Measurements from ENCODE around the gene CISD2.
"Not testable (repeated sequence)": the region's sequence is repeated elsewhere in the genome, so short reads cannot be mapped to it uniquely, and the experiment has no call there.

Gene CISD2, protein sequence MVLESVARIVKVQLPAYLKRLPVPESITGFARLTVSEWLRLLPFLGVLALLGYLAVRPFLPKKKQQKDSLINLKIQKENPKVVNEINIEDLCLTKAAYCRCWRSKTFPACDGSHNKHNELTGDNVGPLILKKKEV

GRCh38 chr4:102868781-102869568, at the start of gene CISD2:
CISD2 (plus strand) TSS chr4:102868992; CDS start chr4:102869085, 93 bp downstream.
- DNase-seq, result peak; percentile 94

DNA sequence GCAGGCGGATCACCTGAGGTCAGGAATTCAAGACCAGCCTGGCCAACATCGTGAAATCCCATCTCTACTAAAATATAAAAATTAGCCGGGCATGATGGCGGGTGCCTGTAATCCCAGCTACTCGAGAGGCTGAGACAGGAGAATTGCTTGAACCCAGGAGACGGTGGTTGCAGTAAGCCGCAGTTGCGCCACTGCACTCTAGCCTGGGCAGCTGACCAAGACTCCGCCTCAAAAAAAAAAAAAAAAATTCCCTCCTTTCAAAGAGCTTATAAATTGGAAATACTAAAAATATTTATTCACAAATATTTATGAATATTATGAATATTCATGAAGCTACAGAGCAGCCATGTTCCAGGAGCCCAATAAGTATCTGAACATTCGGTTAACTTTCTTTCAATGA, 49.7 kb upstream of the CISD2 start:
- not testable (repeated sequence) for DNase-seq

DNA sequence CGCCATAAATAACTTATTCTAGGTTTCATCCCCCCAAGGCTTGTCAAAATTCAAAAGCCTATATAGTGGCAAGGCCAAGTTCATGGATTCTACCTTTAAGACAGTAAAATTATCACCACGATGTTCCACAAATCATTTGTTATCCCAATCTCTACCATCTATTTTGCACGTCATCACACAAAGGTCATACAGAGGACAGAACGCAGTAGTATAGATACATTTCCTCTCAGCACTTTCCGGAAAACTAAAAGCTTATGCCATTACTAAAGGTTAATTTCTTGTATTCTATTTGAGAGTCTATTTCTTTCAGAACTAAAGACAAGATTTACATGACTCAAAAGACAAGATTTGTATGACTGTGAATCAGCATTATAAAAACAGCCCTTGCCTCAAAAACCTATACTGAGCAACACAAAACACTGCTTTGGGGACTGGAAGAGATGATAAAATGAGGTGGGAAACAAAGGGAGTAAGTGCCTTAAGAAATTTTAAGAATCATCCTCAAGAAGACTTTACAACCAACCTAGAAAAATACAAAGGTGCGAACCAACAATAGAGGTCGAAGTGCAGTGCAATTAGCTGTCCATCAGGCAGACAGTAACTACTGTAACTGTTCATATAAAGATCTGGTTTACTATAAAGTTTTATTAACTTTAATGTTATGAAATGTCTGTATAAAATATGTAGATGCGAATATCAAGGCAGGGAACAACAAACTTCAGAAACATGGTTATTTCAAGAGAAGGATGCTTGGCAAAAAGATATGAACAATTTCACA, 49.0 kb upstream of the CISD2 start:
- DNase-seq, result peak; percentile 40

DNA sequence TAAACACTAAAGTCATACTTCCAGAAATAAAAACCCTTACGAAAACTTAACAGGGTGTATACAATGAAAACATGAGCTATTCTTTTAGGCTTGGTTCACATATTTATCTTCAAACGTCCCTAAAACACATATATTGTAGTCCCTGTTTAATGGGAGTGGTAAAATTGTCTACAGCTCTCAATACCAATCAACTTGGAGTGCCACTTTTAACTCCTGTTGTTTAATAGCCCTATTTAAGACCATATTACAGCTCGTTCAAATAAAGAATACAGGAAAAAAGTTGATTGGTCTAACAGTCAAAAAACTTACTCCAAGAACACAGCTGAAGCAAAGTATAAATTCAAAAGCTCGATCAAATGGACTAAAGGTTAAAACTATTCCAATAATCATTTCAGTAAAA, 45.3 kb upstream of the CISD2 start:
- DNase-seq, result no peak

DNA sequence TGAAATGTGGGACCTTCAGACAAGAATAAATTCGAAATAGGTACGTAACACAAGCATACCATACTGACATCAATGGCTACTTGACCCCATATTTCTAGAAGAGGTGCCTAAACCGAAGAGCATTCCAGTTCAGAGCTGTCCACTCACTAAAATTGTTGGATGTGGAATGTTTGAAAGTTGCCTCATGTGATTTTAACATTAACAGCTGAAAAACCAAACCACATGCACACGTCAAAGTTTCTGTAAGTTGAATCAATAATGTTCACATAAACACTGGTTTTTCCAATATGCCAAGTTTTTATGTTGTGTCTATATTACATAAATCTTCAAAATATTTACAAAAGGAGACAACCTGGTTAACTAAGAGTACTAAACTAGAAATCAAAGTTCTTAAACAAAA, 44.9 kb upstream of the CISD2 start:
- DNase-seq, result no peak

DNA sequence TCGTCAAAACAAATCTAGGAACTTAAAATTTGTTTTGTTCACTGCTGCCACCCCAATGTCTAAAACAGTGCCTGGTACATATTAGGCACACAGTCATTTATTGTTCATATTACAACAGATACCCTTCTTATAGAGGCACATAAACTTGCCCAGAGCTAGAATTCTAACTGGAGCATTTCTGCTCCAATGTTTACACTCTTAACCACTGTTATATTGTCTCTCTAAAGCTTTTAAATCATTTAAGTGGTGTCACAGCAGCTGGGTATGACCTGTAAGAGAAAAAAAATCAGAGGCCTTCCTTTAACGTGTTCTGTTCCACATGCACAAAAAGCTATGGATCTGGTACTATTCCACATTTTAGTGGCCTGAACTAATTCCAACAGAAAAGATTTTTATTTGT, 44.4 kb upstream of the CISD2 start:
- no peak for DNase-seq

DNA sequence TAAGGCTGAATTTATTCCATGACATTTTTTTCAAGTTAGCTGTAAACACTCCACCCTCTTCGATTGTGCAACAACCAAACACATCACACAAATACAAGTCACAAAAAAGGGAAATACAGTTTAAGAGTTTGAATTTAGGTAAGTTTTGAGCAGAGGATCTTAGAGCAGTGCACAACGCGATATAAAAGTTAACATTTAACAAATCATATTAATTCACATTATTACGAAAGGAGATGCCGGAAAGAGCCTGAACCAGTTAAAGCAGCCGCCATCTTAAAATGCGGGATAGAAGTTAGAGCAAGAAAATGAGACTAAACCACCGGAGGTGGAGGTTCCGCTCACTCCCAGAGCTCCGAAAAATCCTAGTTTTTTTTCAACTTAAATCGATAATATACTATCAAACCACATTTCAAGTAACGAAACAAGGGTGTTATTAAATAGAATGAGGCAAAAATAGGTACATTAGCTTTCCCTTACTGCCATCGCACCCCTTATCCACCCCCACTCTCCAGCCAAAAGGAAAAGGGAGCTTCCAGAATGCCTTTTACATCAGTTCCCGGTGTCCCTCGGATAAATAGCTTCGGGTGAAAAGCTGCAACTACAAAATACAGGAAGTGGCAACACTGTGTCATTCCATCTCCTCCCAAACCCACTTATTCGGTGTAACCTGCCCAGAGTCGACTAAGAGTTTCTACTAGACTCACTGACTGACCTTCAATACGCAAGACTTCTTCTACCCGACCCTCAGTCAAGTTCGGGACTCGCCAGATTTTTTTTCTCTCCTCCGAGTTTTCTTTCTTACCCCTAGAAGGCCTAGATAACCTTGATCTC, 43.3 kb upstream of the CISD2 start:
- DNase-seq, result peak; percentile 80

GRCh38 chr4:102826105-102826889, 42.5 kb upstream of the CISD2 start:
- DNase-seq, result no peak

- DNase-seq, result peak; percentile 96
Observed at GRCh38 chr4:102826890-102827673, 41.7 kb upstream of the CISD2 start, which contains the start of gene UBE2D3. UBE2D3 (minus strand) TSS chr4:102827551; CDS start chr4:102826508, 1,043 bp downstream.

DNA sequence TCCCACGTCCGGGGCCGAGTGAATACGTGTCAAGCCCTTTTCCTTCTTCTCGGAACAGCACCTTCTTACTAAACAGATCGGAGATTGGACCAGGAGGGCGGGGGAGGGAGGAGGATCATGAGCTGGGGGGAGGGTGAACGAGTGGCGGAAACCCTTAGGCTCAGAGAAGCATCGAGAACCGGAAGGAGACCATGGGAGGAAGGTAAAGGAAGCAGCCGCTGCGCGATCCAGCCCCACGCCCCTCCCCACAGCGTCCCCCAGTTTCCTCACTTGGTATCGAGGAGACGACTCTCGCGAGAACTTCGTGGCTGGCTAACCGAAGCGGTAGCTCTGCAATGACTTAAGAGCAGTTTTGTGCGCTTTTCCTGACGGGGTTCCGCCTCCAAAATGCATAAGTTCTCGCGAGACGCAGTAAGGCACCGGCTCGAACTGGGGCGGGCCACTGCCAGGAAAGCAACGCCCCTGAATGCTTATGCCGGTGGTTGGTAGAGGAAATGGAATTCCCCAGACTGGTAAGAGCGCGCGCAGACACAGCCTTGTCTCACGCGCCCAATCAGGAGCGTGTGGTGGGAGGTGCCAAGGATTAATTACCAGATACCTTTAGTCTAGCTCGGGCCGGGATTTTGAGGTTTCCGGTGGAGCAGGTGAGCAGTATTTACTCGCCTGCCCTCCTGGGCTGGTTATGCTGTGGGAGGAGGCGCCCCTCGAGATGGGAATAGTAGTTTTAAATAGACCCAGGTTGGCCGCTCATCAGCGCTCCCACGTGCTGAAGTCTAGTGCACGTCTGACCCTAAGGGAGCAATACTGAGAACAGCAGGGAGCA, 40.9 kb upstream of the CISD2 start:
- peak; percentile 100 for DNase-seq

DNA sequence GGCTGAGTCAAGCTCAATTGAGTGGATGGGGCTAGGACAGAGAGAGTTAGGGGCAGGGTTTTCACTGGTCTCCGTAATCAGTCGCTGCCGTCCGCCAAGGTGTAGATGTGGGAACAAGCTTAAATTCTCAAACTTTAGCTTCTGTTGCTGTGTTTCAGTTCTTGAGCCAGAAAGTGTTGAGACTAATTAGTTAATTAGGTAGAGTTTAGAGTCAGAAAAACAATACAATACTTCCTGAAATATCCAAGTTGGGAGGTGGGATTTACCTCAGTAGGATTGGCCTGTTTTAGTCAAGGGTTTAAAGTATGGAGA, 40.3 kb upstream of the CISD2 start:
- DNase-seq, result no peak

GRCh38 chr4:102829803-102830202, 39.0 kb upstream of the CISD2 start:
- DNase-seq, result no peak

- DNase-seq, result no peak
Observed at GRCh38 chr4:102832105-102832504, 36.7 kb upstream of the CISD2 start.

- DNase-seq, result no peak
Observed at GRCh38 chr4:102832667-102833066, 36.1 kb upstream of the CISD2 start.

- DNase-seq, result no peak
Observed at GRCh38 chr4:102836596-102836995, 32.2 kb upstream of the CISD2 start.

DNA sequence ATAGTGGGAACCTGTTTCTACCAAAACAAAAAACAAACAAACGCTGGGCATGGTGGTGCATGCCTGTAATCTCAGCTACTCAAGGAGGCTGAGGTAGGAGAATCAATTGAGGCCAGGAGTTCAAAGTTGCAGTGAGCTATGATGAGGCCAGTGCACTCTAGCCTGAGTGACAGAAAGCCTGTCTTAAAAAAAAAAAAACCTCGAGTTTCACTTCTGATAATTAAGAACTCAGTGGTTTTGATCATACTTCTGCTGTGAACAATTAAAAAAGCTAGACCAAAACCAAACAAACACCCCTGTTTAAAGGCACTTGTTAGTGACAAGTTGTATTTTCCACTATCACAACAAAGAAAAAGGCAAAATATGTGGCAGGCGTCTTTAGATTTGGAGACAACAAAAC, 26.4 kb upstream of the CISD2 start:
- no peak for DNase-seq

- no peak for DNase-seq
Observed at GRCh38 chr4:102843273-102843672, 25.5 kb upstream of the CISD2 start.

DNA sequence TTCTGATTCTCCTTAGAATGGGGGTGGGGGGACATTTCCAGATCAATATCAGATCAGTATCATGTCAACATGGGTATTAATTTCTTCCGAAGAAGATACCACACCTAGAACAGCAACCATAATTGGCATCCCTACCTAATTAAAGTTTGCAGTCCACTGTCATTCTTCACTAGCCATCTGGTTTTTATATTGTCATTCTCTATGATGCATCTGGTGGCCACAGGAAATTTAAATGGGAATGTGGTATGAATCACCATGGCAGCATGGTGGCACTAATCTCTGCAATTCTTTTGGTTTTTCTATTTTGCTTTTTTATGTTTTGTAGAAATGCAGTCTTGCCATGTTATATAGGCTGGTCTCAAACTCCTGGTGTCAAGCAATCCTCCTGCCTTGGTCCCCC, 24.9 kb upstream of the CISD2 start:
- peak; percentile 22 for DNase-seq

GRCh38 chr4:102847687-102848086, 21.1 kb upstream of the CISD2 start:
- DNase-seq, result no peak

GRCh38 chr4:102849579-102850104, 19.1 kb upstream of the CISD2 start:
- no peak for DNase-seq

Measured in fibroblast of skin of right biceps (primary cell).